ENCODE results near the gene MACROD2.

DNA sequence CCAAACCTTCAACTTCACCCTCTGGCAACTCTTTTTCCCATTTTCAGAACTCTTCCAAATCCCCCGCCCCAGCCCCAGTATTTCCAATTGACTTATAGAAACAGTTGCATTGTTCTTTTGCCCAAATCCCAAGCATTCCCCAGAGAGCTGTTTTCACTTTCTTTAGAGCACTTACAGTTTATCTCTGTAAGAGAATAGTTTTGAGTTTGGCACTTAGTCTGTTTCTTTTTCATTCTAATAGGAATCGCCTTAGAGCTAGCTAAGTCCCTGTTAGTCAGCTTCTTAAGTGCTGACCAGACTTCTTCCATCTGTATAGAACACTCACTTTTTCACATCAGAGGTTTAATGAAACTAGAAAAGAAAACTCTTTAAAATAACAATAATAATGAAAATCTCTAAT lies 716.3 kb downstream of the MACROD2 start:
- TF ChIP-seq, protein P1, sequence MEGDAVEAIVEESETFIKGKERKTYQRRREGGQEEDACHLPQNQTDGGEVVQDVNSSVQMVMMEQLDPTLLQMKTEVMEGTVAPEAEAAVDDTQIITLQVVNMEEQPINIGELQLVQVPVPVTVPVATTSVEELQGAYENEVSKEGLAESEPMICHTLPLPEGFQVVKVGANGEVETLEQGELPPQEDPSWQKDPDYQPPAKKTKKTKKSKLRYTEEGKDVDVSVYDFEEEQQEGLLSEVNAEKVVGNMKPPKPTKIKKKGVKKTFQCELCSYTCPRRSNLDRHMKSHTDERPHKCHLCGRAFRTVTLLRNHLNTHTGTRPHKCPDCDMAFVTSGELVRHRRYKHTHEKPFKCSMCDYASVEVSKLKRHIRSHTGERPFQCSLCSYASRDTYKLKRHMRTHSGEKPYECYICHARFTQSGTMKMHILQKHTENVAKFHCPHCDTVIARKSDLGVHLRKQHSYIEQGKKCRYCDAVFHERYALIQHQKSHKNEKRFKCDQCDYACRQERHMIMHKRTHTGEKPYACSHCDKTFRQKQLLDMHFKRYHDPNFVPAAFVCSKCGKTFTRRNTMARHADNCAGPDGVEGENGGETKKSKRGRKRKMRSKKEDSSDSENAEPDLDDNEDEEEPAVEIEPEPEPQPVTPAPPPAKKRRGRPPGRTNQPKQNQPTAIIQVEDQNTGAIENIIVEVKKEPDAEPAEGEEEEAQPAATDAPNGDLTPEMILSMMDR (IDR thresholded peaks at IDR 0.05): no peak
- TF ChIP-seq POLR2A (IDR thresholded peaks at IDR 0.05): no peak
